Prostate gland (tissue), 2 donors: ENCODE measurements around the gene SPATA2L. TPM values are rescaled to one million over a fixed set of nuclear protein-coding genes. Genes with fewer than 3 reads are reported as not detected.

Experiments used
- DNase-seq: peaks from one replicate; pipeline ENCODE4 v3.0.0-alpha.2; 2019; ENCODE audit warnings: low spot score
- H3K27ac ChIP-seq, 2 donors: fragments of 200-600 bp; sonication (generic); 2 replicates each; pipeline ENCODE4 v1.5.1; 2017 to 2019
- H3K27me3 ChIP-seq: fragments of 200-600 bp; sonication (generic); replicated peaks from 2 replicates; pipeline ENCODE4 v1.5.1; 2019; ENCODE audit not compliant: insufficient read depth
- H3K36me3 ChIP-seq, 2 donors: fragments of 200-600 bp; sonication (generic); 1 replicate in 1 of 2; 2 replicates in 1 of 2; pipeline versions ENCODE4 v1.5.1 to v1.8.1; 2017 to 2019
- H3K4me1 ChIP-seq: fragments of 200-600 bp; sonication (generic); replicated peaks from 2 replicates; pipeline ENCODE4 v1.5.1; 2019
- H3K4me3 ChIP-seq, 2 donors: fragments of 200-600 bp; sonication (generic); 2 replicates each; pipeline ENCODE4 v1.5.1; 2017 to 2019
- H3K9me3 ChIP-seq: fragments of 200-600 bp; sonication (generic); 2 replicates; pipeline ENCODE4 v1.5.1; 2017
- CTCF ChIP-seq, 4 experiments: fragments of 200-600 bp in 2 of 4; fragments of 450-650 bp in 2 of 4; sonication (generic) in 2 of 4; IDR thresholded peaks; 1 replicate in 3 of 4; 2 replicates in 1 of 4; pipeline ENCODE4 v1.5.1; 2016 to 2019; ENCODE audit warnings: antibody characterized with exemption in 4 of 4, mild to moderate bottlenecking in 2 of 4, moderate library complexity in 2 of 4
- POLR2A ChIP-seq: fragments of 450-650 bp; IDR thresholded peaks from one replicate; pipeline ENCODE4 v1.6.1; 2016; ENCODE audit warnings: antibody characterized with exemption, mild to moderate bottlenecking
- POLR2AphosphoS5 ChIP-seq: sonication (generic); formaldehyde crosslinking; IDR thresholded peaks from one replicate; pipeline ENCODE4 v1.6.1; 2017; ENCODE audit warnings: antibody characterized with exemption
- WGBS: methylation state at CpG from one replicate; pipeline ENCODE4 v1.1.5; 2018; 5-methylcytosine and 5-hydroxymethylcytosine counted together
- intact Hi-C: fragments of 100-400 bp; cut with DNase I; formaldehyde crosslinking; loops from one replicate; pipeline ENCODE4 v1.14.2; 2022
- total RNA-seq, 2 donors: library from RNA; depleted of rRNA; stranded (reverse); fragments of >200 nt; gene quantifications; one replicate each; pipeline ENCODE4 v1.1.0, GENCODE V29; 2016

SPATA2L gene
- total RNA-seq, 2 donors from 2014 or later: 15.6 to 19.7 TPM

- TF ChIP-seq POLR2AphosphoS5 (no peak), CTCF (IDR thresholded peaks at IDR 0.05) (no peak), POLR2A (no peak)
- intact Hi-C loops: no loop called here
- no peak overlapping the region for H3K27ac ChIP-seq
- no peak for DNase-seq
- H3K4me3 ChIP-seq: no peak overlapping the region
- H3K9me3 ChIP-seq: no peaks in the 10 kb centered on the region
- no peaks in the 10 kb centered on the region for H3K27me3 ChIP-seq
- no peaks in the 10 kb centered on the region for H3K4me1 ChIP-seq
- WGBS: 75% methylated on average over 20 of the region's 20 CpGs
- peaks cover 12 to 31% of the 10 kb centered on the region in 2 donors for H3K36me3 ChIP-seq
Measured at GRCh38 chr16:89738538-89739317, 37.2 kb upstream of the SPATA2L start.

GRCh38 chr16:89738072-89738377 lies 36.5 kb upstream of the SPATA2L start:
- 89% methylated on average over 14 of the region's 14 CpGs for WGBS
- H3K27me3 ChIP-seq: no peaks in the 10 kb centered on the region
- H3K27ac ChIP-seq: no peak overlapping the region
- no peaks in the 10 kb centered on the region for H3K9me3 ChIP-seq
- intact Hi-C loops: no loop called here
- H3K4me1 ChIP-seq: no peaks in the 10 kb centered on the region
- TF ChIP-seq POLR2A: no peak
- TF ChIP-seq POLR2AphosphoS5: no peak
- no peak for TF ChIP-seq CTCF (IDR thresholded peaks at IDR 0.05)
- DNase-seq: no peak
- no peak overlapping the region for H3K4me3 ChIP-seq
- peaks cover 18 to 37% of the 10 kb centered on the region in 2 donors for H3K36me3 ChIP-seq

GRCh38 chr16:89737341-89738071 lies 36.0 kb upstream of the SPATA2L start:
- peaks cover 18 to 37% of the 10 kb centered on the region in 2 donors for H3K36me3 ChIP-seq
- WGBS: 88% methylated on average over 20 of the region's 20 CpGs

GRCh38 chr16:89736554-89736953 lies 35.0 kb upstream of the SPATA2L start:
- H3K9me3 ChIP-seq: no peaks in the 10 kb centered on the region
- H3K36me3 ChIP-seq: peaks cover 18 to 37% of the 10 kb centered on the region in 2 donors
- DNase-seq: no peak
- H3K4me1 ChIP-seq: no peaks in the 10 kb centered on the region
- H3K27ac ChIP-seq: no peak overlapping the region
- 99% methylated on average over 3 of the region's 3 CpGs for WGBS
- intact Hi-C loops: no loop called here
- TF ChIP-seq POLR2AphosphoS5: no peak
- TF ChIP-seq POLR2A: no peak
- no peak for TF ChIP-seq CTCF (IDR thresholded peaks at IDR 0.05)
- no peak overlapping the region for H3K4me3 ChIP-seq
- no peaks in the 10 kb centered on the region for H3K27me3 ChIP-seq

More at GRCh38 chr16:89737341-89738071, 36.0 kb upstream of the SPATA2L start:
- Histone ChIP-seq H3K4me1 (no peaks in the 10 kb centered on the region), H3K27me3 (no peaks in the 10 kb centered on the region), H3K4me3 (no peak overlapping the region), H3K9me3 (no peaks in the 10 kb centered on the region), H3K27ac (no peak overlapping the region)
- no peak for TF ChIP-seq CTCF (IDR thresholded peaks at IDR 0.05)
- no peak for TF ChIP-seq POLR2AphosphoS5
- TF ChIP-seq POLR2A: no peak
- intact Hi-C loops: no loop called here
- no peak for DNase-seq
